HK-2 (cell line): ENCODE results near the gene SUCNR1.
"Not testable (repeated sequence)": the region's sequence is repeated elsewhere in the genome, so short reads cannot be mapped to it uniquely, and the experiment has no call there.

Experiments
- DNase-seq: peaks from one replicate; pipeline ENCODE4 v3.0.0-alpha.2; 2018; ENCODE audit not compliant: unreplicated experiment

SUCNR1 gene, protein sequence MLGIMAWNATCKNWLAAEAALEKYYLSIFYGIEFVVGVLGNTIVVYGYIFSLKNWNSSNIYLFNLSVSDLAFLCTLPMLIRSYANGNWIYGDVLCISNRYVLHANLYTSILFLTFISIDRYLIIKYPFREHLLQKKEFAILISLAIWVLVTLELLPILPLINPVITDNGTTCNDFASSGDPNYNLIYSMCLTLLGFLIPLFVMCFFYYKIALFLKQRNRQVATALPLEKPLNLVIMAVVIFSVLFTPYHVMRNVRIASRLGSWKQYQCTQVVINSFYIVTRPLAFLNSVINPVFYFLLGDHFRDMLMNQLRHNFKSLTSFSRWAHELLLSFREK

DNA sequence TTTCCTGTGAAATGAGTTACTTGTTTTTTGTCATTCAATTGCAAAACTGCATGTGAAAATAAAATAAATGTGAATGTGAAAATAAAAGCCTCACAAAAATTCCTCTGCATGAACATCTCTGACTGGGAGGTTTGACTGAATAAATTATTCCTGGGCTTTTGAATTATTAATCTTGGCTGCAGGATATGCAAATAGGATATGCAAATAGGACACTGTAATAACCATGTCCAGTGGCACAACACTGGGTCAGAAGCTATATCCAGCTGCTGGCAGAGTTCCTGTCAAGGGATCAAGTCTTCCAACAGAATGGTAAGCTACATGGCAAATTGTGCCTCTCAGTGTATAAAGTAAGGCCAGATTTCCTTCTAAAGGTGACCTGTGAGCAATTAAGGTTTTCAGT is at the start of gene SUCNR1:
Gene SUCNR1 (plus strand): TSS at position 246 of the 400 bp plus-strand sequence. CDS start 6,250 bp downstream, outside the sequence.
- no peak for DNase-seq

DNA sequence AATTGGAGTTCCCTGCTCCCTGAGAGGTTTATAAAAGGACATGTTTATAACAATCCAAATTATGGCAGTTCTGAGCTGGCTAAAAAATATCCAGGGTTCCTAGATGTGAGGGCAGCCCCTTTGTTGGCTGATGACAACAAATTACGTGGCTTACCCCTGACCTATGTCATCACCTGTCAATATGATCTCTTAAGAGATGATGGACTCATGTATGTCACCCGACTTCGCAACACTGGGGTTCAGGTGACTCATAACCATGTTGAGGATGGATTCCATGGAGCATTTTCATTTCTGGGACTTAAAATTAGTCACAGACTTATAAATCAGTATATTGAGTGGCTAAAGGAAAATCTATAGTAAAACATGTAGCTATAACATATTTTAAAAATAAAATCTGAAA is 45.6 kb upstream of the SUCNR1 start:
- no peak for DNase-seq

DNA sequence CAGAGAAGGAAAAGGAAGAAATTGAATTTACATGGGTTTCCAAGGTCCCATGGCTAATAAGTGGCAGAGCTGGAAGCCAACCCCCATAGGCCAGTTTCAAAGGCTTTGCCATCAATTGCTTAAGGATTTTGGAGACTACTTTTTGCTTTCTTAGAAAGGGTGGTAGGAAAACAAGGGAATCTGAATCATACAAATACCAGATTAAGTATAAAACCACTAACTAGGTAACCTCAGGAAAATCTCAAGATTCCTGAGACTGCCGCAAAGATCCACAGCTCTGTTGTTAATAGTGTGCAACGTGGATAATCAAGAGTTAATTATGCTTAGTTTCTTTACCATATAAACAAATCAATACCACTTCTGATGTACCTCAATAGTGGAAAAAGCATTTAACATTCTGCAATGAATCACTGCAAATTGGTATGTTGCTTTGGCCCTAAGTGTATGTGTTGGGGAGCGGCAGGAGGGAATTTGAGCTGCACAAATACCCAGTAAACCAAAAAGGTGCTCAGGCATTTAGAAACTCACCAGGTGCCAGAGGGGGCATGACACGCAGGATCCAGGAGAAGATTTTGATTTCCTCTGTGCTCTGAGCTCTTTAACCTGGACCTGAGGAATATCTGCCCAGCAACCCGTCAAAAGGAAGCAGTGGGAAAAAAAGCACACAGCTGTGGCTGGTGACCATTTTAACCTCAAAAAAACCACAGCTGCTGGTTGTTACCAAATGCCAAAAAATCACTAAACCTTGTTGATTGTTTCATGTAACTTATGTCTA is 37.5 kb upstream of the SUCNR1 start:
- DNase-seq, result peak; percentile 22

DNA sequence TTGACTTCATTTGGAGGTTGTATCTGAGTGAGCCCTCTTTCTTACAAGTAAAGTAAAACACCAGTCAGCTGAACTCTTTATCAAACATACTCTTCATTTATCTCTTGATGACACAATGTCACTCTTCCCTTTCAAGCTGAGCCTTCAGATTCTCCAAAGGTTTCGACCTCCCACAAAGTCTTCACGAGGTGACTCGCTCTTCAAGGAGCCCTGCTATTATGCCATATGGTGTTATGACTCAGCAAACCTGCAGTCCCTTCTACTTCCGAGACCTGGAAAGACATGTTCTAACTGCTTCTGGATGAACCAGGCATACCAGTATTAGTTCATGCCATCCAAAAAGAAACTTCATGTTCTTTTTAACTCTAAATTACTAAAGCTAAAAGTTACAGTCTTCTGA is 36.4 kb upstream of the SUCNR1 start:
- peak; percentile 35 for DNase-seq

DNA sequence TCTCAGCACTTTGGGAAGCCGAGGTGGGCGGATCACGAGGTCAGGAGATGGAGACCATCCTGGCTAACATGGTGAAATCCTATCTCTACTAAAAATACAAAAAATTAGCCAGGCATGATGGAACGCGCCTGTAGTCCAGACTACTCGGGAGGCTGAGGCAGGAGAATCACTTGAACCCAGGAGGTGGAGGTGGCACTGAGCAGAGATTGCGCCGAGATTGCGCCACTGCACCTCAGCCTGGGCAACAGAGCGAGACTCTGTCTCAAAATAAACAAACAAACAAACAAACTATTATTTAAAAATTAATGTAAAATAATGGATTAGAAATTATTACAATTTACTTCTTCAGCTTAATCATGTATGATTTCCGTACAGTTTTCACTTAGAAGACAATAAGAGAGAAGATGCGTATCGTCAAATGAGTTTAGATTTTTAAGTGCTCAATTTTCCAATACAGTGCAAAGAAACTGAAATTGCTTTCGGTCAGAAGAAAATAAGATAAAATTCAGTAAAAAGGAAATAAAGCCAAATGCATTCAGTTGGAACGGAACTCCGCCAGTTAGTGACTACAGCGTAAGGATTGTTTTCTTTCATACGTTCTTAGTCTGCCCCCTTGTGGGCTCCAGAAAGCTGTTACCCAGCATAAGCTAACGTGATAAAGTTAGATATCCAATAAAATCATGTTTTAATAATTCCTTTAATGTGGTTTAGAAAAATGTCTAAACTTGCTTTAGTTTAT is 34.7 kb upstream of the SUCNR1 start:
- peak; percentile 33 for DNase-seq

DNA sequence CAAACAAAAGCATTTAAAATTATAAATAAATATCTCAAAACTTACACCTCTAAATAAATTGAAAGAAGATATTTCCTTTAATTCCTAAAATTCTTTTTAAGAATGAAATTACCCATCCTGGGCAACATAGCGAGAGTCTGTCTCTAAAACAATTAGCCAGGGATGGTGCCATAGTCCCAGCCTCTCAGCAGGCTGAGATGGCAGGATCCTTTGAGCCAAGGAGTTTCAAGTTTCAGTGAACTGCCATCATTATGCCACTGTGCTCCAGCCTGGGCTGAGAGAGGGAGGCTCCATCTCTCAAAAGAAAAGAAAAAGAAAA is 34.2 kb upstream of the SUCNR1 start:
- DNase-seq, result no peak

DNA sequence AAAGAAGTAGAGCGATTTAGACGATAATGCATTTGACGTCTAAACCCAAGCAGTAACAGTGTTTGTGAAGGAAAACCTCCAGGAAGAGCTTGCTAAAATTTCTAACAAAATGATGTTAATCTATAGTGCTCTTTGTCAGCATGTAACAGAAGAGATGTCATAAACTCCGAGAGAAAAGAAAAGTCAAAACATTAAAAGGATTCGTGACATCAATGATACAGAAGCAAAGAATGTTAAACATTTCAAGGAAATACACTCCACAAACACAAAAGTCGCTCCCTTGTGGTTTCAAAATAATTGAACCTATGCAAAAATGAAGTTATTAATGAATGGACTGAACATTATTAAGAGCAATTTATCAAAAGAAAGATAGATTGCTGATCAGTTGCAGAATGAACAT is 31.6 kb upstream of the SUCNR1 start:
- DNase-seq, result no peak

DNA sequence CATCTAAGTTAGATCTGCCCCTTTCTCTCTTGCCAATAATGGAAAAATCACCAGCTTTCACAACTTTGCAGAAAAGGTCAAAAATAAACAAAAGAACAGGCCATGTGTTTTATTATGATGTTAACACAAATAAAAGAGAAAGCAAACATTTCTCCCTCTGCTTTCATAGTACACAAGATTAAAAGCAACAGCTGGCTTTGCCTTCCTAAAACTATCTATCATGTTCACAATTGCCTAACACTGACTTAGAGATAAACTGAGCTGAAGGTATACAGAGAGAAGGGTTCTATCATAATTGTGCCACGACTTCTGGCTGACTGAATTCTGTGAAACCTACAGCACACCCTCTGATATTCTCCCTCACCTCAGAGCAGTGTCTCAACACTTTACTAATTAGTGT is 30.2 kb upstream of the SUCNR1 start:
- no peak for DNase-seq

DNA sequence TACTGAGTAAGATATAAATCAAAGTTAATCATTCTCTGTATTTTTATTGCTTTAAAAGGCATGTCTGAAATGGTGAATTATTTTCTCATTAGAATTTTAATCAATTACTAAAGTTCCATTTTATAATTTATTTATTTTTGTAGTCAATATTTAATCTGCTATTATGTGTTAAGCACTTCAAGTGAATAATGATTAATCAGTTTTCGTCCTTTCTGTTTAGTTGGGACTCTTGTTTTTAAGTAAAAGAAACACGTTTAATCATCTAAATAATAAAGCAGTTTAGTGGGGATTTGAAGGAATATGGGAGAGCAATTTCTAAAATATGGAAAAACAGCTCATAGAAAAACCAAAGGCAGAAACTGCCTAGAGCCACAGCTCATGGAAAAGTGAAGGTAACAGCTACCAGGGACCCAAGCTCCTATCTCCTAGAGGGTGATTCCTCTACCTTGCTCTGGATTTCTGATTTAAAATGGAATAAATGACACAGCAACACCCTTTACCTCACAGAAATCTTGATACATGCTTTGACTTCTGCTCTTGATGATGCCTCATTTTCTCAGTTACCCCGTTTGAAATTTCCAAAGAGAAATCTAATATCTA is 28.0 kb upstream of the SUCNR1 start:
- DNase-seq, result no peak

DNA sequence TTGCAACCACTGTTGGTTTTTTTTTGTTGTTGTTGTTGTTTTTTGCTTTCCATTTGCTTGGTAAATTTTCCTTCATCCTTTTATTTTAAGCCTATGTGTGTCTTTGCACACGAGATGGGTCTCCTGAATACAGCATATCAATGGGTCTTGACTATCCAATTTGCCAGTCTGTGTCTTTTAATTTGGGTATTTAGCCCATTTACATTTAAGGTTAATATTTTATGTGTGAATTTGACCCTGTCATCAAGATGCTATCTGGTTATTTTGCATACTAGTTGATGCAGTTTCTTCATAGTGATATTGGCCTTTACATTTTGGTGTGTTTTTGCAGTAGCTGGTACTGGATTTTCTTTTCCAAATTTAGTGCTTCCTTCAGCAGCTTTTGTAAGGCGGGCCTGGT is 23.4 kb upstream of the SUCNR1 start:
- DNase-seq, result not testable (repeated sequence)

DNA sequence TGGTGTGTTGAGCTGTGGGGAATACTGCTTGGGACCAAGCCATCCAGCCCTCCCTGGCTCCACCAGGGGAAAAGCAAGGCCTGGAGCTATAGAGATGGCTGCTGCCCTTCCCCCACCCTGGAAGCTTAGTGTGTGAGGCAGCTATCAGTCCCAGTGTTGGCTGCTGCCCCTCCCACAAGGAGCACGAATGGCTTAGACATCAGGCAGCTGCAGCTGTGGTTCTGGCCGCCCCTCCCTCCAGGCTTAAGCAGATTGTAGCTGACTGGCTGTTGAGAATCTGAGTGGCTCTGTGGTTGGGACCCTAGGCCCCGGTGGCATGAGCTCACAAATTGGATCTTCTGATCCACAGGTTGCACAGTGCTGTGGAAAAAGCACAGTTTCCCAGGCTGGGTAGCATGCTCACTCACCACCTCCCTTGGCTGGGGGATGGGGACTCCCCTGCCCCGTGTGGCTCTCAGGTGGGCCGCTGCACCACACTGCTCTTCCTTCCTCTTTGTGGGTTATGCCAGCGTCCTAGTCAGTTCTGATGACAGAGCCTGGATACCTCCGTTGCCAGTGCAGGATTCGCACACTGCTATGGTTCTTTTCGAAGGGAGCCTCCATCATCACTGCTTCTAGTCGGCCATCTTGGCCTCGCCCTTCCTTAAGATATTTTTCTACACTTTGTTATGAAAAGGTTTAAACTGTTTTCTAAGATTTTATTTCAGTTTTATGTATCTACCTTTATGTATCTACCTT is 21.2 kb upstream of the SUCNR1 start:
- no peak for DNase-seq

DNA sequence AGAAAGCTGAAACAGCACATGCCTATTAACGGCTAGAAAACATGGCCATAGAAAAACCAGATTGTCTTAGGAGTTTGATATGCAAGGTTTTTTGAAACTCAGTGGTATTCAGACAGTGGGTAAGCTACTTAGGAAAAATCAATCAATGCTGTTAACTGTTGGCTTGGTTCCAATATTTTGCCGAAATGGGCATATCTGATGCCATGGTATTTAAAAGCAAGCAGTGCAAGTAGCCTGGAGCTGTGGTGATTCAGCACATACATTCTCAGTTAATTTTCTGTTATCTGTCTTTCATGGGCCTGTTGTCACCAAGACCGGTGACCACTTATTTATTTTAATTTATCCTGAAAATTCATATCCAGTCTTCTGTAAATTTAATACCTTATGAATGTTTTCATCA is 17.3 kb upstream of the SUCNR1 start:
- DNase-seq, result no peak

DNA sequence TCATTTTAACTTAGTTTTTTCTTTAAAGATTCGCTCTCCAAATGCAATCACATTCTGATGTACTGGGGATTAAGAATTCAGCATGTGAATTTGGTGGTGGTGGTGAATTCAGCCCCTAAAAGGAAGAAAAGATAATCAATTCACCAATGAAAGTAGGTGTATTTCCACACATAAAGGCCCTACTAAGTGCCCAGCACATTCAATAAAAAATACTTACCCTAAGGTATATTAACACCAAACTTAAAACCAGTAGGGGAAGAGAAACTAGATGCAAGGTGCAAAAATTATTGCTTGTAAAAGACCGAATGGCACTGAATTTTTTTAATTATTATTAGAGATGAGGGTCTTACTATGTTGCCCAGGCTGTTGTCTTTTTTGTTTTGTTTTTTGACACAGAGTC is 16.8 kb upstream of the SUCNR1 start:
- DNase-seq, result no peak

DNA sequence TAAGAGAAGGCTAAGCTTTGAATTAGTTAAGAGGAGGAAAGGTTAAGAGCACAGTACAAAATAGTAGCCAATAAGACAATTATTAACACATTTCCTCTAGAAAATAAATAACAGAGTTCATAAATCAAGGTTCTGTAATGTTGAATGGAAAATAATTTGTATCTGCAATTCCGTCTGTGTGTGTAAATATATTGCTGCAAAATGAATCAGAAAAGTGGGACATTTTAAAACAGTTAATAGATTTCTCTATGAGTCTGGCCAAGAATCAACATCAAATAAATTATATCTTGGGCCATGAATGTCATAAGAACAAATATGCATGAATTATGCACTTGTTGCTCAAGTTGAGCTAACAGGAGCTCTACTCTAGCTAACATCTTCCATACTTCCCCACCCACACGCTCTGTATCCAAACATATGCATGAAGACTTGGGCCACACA is 14.2 kb upstream of the SUCNR1 start:
- DNase-seq, result no peak

DNA sequence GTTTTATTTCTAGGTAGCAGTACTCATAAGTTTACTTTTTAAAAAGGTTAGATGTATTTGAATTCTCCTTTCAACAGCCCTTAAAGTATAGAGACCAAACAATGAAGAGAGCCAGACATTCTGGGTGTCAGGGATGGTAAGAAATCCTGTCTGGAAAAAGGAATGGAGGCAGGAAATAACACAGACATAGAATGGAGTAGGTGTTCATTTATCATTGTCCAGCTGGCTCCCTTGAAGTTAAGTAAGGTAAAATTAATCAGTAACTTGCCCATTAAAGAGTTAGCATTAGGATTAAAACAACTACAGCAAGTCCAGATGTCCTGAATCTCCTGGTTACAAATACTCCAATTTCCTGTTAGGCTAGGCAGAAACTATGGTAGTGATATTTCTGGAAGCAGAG is 13.5 kb upstream of the SUCNR1 start:
- DNase-seq, result no peak

DNA sequence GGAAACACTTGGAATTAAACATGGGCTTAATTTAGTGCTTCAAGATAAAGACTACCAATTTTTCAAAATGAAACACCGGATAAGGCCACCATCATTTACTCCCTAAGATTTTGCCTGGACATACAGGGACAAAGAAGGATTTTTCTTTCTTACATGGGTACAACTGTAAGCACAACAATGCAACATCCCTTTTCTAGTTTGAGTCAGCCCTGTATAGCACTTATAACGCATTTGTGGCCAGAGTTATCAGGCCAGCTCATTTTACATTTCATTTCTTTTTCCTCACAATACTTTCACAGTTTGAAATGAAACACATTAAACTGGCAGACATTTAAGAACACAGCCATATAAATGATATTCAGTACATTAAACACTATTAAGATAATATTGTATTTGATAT is 9.8 kb upstream of the SUCNR1 start:
- no peak for DNase-seq

DNA sequence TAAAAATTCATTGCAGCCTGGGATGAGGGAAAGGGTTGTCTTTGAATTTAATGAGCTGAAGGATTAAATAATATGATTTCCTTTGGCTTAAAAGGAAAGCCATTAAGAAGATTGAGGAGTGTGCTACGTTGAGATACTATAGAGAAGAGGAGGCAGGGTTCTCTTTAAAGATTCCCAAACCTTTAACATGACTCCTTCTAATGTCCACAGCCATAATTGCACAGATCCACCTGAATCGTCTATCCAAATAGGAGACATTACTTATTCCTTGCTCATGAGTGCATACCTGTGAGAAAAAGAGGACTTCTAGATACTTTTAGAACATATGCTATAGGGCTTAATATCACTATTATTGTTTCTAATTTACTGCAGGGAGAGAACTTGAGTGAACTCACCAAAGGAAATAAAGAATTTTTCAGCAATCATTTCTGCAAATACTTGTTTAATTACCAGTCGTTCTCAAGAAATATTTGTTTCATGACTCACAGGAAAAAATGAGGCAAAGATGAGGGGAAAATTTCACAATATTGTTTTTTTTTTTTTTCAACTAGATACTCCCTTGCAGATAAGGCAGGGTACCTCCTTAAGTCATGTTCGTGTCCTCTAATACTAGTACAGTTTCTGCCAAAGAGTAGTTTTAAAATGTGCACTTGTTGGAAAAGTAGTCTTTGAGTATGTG is 8.9 kb upstream of the SUCNR1 start:
- no peak for DNase-seq

DNA sequence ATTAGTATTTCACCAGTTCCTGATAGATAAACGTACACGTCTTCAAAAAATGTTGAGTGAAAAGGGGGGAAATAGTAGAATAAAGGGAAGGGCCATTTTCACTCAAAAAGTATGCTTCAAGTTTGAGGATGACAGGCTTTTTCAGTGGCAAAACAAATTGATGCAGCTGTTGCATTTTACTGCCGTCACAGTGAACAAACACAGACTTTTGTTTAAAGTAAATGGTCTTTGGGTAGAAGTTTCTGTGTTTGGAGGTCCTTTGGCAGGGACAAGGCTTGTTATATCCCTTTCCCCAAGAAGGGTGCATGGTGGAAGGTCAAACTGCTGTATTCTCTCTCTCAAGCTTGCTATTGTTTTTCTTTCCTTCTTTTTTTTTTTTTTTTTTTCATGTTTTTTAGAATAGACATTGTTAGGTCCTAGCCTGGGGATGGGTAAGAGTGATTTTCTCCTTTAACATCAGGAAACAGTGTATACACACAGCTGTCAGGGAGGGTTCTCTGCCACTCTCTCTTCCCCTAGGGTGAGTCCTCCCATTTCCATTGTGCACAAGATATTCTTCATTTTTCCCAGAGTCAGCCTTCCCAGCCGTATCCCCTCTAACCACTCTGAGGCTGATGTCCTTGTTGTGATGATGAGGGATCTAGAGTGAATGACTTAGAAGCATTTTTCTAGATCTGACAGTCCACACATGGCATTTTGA is 6.6 kb upstream of the SUCNR1 start:
- DNase-seq, result no peak

DNA sequence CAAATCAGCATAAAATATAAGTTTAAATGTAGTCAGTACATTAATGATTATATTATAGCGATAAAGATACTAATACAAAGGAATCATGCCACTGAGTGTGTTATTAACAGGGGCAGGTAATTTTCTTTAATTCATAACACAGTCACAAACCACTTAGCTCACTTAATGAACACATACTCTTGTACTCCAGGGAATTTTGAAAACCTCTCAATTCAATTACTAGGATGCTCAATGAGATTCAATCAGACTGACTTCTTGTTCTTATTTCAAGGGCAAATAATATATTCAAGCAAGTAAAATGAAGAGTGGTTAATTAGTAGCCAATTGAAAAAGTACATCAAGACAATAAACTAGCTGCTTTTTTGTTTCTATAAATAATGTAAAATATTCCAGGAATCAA is 5.8 kb upstream of the SUCNR1 start:
- no peak for DNase-seq

DNA sequence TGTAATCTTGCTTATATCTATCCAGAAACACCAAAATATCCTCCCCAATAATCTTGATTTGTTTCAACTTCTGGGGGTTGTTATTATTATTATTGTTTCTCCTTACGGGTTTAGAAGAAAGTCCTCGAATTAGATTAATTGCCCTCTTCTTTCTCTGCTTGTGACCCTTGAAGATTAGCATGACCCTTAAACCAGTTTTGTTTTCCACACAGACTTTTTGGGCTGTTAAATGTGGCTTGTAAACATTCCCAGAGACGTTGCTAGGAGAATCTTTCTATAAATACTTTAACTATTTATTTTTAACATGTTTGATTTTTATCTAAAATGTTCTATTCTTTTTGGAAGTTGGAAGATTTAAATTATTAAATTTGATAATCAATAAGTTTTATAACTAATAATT is 4.3 kb upstream of the SUCNR1 start:
- DNase-seq, result no peak
